Neural progenitor cell (in vitro differentiated cells): ENCODE data around the gene TSHZ2.

ENCODE experiments used
- CTCF ChIP-seq: fragments of 200-600 bp; sonication (generic); IDR thresholded peaks from 2 replicates; pipeline ENCODE4 v1.5.1; 2017; ENCODE audit warnings: antibody characterized with exemption, mild to moderate bottlenecking
- EZH2 ChIP-seq: fragments of 200-600 bp; sonication (generic); IDR thresholded peaks from 2 replicates; pipeline ENCODE4 v1.6.1; 2017; ENCODE audit warnings: antibody characterized with exemption, mild to moderate bottlenecking, moderate library complexity
- EZH2phosphoT487 ChIP-seq: fragments of 200-600 bp; sonication (generic); IDR thresholded peaks from 2 replicates; pipeline ENCODE4 v1.6.1; 2017; ENCODE audit warnings: antibody characterized with exemption

DNA sequence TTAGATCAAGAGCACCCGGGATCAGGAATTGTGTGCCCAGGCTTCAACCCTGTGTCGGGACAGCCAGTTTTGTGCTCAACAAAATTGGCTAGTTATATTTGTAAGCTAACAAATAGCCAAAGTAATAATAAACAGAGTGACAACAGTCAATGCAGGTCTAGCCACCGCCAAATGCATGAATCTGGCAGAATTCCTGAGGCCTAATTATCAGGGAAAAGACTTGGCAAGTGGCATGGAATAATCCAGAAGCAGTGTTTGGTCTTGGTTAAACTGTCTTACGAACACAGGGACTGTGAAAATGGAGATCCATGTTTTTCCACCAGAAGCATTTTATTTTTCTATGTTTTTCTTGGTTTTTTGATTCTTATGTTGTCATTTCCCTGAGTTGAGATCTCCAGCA lies 352.7 kb downstream of the TSHZ2 start:
- TF ChIP-seq CTCF, result no peak
- no peak for TF ChIP-seq EZH2
- TF ChIP-seq EZH2phosphoT487, result no peak
